Measurements from ENCODE around the gene TMEM213.

DNA sequence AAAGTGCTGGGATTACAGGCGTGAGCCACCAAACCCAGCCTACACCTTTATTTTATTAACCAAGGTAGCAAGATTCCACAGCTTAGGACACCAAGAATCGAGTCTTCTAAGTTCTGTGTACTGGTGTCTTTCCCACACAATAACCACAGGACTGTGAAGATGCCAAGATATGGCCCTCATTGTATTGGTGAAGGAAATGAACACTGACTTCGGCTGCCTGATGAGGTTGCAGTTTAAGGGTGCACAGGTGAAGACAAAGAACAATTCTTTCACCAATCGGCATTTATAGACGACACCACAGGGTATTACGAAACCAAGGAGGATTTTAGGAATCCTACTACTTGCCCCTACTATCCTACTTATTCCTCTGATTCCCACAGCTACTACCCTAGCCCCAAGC lies 49.1 kb upstream of the TMEM213 start:
- TF ChIP-seq, protein P1, sequence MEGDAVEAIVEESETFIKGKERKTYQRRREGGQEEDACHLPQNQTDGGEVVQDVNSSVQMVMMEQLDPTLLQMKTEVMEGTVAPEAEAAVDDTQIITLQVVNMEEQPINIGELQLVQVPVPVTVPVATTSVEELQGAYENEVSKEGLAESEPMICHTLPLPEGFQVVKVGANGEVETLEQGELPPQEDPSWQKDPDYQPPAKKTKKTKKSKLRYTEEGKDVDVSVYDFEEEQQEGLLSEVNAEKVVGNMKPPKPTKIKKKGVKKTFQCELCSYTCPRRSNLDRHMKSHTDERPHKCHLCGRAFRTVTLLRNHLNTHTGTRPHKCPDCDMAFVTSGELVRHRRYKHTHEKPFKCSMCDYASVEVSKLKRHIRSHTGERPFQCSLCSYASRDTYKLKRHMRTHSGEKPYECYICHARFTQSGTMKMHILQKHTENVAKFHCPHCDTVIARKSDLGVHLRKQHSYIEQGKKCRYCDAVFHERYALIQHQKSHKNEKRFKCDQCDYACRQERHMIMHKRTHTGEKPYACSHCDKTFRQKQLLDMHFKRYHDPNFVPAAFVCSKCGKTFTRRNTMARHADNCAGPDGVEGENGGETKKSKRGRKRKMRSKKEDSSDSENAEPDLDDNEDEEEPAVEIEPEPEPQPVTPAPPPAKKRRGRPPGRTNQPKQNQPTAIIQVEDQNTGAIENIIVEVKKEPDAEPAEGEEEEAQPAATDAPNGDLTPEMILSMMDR (conservative IDR thresholded peaks at IDR 0.05 in 1 of 2, IDR thresholded peaks at IDR 0.05 in 1 of 2; ENCODE audit: extremely low read depth in 1 of 2, insufficient read depth in 1 of 2, low read depth in 1 of 2, low read length in 2 of 2): no peak
- TF ChIP-seq EZH2 (IDR thresholded peaks at IDR 0.05; ENCODE audit: borderline replicate concordance, low read length): no peak
